ENCODE measurements around the gene CHRNA4.

GRCh38 chr20:63357921-63358905, 2.9 kb downstream of the CHRNA4 start:
- TF ChIP-seq CTCF (IDR thresholded peaks at IDR 0.05; ENCODE audit: low read depth, low read length): no peak
- no peak for TF ChIP-seq EZH2phosphoT487 (IDR thresholded peaks at IDR 0.05; ENCODE audit: low read depth)

Data from OCI-LY3 (cell line).